NCI-H1930 (cell line): ENCODE data around the gene IL12A.

Experiments
- DNase-seq, 2 experiments: peaks; one replicate each; lab custom pipeline; 2025; lab: John Stamatoyannopoulos, UW

IL12A gene

DNA sequence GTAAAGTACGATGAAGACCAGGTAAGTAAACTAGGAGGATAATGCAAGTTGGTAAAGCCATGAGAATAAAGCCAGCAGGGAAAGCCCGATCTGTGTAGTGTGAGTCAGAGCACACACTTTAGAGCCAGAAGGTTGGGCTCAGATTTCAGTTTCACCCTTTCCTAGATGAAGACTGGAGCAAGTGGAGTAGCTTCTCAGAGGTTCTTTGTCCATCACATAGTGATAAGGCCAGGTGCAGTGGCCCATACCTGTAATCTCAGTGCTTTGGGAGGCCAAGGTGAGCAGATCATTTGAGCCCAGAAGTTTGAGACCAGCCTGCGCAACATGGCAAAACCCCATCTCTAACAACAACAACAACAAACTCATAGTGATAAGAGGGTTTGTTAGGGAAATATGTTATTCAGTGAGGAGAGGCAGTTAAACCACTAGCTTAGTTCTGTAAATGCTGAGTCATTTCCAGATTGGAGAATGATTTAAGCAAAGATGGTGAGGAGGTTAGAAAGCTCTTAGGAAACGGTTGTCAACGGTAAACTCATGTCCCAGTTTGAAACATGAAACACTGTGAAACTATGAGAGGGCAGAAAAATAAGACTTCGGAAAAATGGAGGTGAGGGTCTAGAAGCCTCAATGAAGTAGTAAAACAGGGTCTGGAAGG is 39.0 kb downstream of the IL12A start:
- no peak for DNase-seq

DNA sequence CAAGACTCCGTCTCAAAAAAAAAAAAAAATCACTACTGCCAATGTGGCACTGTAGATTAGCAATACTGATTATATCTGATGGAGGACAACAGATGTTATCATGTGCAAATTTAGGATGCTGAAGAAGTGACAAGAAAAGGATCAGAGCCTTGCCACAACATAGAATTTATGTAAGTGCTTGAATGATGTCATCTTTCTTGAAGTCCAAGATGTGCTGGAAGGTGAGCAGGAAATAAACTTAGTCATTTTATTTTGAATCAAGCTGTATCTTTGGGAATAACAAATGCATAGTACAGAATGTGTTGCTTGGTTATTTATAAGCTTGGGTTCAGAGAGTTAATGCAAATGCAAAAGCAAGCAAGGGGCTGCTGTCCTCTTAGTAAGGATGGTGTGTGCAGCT is 47.1 kb downstream of the IL12A start:
- no peak for DNase-seq

DNA sequence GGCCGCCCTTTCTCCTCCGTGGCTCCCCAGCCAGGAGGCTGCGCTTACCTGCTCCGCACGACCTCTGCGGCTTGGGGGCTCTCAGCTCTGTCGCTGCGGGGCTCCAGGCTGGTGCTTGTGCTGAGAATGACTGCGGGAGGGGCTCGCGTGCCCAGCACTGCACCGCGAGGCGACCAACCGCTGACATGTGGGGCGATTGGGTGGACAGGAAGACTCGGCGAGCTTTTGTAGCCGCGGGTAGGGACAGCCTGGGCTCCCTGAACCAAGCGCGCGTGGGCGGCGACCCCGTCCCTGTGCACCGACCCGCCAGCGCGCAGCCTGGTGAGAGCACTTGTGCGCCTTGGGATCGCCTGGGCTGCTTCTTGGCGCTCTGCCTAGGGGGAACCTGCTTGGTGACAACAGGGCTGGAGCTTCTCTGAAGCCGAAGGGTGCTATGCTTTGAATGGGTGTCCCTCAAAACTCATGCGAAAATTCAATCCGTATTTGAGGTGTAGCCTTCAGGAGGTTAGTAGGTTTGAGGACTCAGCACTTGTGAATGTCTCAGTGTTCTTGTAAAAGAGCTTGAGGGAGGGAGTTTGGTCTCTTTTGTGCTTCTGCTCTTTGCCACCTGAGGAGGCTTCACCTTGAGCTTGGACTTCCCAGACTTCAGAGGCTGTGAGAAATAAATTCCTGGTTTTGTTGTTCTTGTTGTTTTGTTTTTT is 50.4 kb downstream of the IL12A start:
- DNase-seq: no peak

DNA sequence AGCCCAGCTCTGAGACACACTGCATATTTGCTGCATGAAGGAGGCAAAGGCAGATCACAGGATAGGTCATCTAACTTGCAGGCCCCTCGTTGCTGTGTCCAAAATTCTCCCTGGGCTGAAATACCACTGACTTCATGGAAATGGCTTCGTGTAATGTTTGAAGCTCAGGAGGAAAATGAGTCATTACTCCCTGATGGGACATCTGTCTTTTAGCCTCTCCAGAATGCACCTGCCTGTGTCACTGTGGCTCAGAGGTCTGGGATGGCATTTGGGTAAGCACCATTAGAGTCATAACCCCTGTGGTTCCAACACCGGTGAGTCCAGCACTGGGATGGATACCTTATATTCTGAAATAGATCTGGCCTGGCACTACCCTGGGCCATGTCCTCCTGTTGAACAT is 51.5 kb downstream of the IL12A start:
- DNase-seq: no peak

DNA sequence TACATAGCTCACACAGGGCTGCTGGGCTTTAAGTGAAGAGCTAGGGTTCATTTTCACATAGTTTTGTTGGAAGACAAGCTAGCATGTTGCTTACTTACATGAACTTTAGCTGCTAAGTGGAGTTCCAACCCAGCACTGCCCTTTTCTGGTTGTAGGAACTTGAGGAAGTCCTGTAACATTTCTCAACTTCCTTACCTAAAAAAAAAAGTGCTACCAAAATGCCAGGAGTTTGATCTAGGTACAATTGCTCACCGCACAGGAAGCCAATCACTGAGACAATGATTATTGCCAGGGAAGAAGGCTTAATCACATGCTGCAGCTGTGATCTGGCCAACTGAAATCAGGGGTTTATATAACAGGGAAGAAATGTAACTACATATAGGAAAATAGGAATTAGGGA is 52.8 kb downstream of the IL12A start:
- DNase-seq: no peak

DNA sequence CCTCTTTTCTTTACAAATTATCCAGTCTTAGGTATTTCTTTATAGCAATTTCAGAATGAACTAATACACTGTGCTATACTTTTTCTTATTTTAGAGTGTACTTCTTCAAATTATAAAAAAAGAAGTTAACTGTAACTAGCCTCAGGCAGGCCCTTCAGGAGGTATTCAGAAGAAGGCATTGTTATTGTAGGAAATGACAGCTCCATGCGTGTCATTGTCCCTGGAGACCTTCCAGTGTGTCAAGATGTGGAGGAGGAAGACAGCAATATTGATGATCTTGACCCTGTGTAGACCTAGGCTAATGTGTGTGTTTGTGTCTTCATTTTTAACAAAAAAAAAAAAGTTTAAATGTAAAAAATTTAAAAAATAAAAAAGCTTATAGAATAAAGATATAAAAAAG is 55.5 kb downstream of the IL12A start:
- DNase-seq: no peak
